K562 (cell line): ENCODE data around the gene PRKCB. TPM values are rescaled to one million over a fixed set of nuclear protein-coding genes. Genes with fewer than 3 reads are reported as not detected.

Experiments used
- CBFA2T3 ChIP-seq: fragments of 450-650 bp; IDR thresholded peaks from 2 replicates; pipeline ENCODE4 v1.6.1; 2017
- CTBP1 ChIP-seq: fragments of 450-650 bp; IDR thresholded peaks from 2 replicates; pipeline ENCODE4 v1.6.1; 2016; ENCODE audit warnings: borderline replicate concordance
- JUN ChIP-seq, 2 experiments: sonication (generic) in 1 of 2; formaldehyde crosslinking in 1 of 2; IDR thresholded peaks; 2 replicates each; pipeline versions ENCODE4 v1.6.1 to v1.8.0; 2012 to 2022; ENCODE audit warnings: borderline replicate concordance in 2 of 2, mild to moderate bottlenecking in 2 of 2, improper control_type of control experiment in 1 of 2, low read depth in 1 of 2, low read length in 1 of 2, missing genetic modification reagents in 1 of 2
- KDM1A ChIP-seq, 2 experiments: fragments of 450-650 bp; IDR thresholded peaks; 2 replicates each; pipeline ENCODE4 v1.6.1; 2016; ENCODE audit warnings: mild to moderate bottlenecking in 2 of 2
- MCM2 ChIP-seq: fragments of 450-650 bp; IDR thresholded peaks from 2 replicates; pipeline ENCODE4 v1.6.1; 2017; ENCODE audit warnings: low read depth, mild to moderate bottlenecking
- NBN ChIP-seq: fragments of 450-650 bp; IDR thresholded peaks from 2 replicates; pipeline ENCODE4 v1.6.1; 2016; ENCODE audit warnings: low read depth, mild to moderate bottlenecking
- TAL1 ChIP-seq: fragments of 450-650 bp; IDR thresholded peaks from 2 replicates; pipeline ENCODE4 v1.6.1; 2016; ENCODE audit warnings: mild to moderate bottlenecking
- polyA plus RNA-seq, 8 experiments: library from polyadenylated mRNA; depleted of rRNA in 4 of 8; stranded (reverse) in 5 of 8; unstranded in 3 of 8; fragments of >200 nt; fragmentation: Nextera tagmentation in 2 of 8; fragmentation: Illumina TruSeq in 1 of 8; extraction: Ambion mirVana in 2 of 8; extraction: Trizol in 1 of 8; gene quantifications; 2 replicates each; pipeline versions ENCODE4 v1.2.1 to v1.2.3, GENCODE V29; 2011 to 2014; ENCODE audit warnings: inconsistent platforms in 1 of 8, missing spikeins in 1 of 8
- total RNA-seq, 7 experiments: library from RNA; depleted of rRNA in 6 of 7; stranded (reverse); fragments of >200 nt in 6 of 7; fragmentation: Illumina TruSeq in 2 of 7; extraction: Trizol in 2 of 7; gene quantifications; 2 replicates each; pipeline versions ENCODE4 v1.2.1 to v1.2.3, GENCODE V29; 2011 to 2021; ENCODE audit warnings: low replicate concordance in 1 of 7
- TF ChIP-seq, protein P1 (sequence below): fragments of 200-400 bp; formaldehyde crosslinking; IDR thresholded peaks from 2 replicates; pipeline ENCODE4 v1.6.1; 2017; ENCODE audit warnings: mild to moderate bottlenecking, low read depth, low read length, moderate library complexity
- TF ChIP-seq, protein P2 (sequence below): IDR thresholded peaks from 3 replicates; pipeline ENCODE4 v1.6.1; 2011; ENCODE audit warnings: borderline replicate concordance, mild to moderate bottlenecking, moderate library complexity; ENCODE audit not compliant: insufficient read length; ENCODE audit errors: extremely low read depth
- TF ChIP-seq, protein P3 (sequence below): fragments of 450-650 bp; IDR thresholded peaks from 2 replicates; pipeline ENCODE4 v1.6.1; 2016; ENCODE audit warnings: mild to moderate bottlenecking

The PRKCB gene
- total and polyA plus RNA-seq, 9 of the 15 experiments (the other 6 are each of a cell fraction or from before 2014, with no cell fraction given), result 49.9 to 276 (median 148) TPM

DNA sequence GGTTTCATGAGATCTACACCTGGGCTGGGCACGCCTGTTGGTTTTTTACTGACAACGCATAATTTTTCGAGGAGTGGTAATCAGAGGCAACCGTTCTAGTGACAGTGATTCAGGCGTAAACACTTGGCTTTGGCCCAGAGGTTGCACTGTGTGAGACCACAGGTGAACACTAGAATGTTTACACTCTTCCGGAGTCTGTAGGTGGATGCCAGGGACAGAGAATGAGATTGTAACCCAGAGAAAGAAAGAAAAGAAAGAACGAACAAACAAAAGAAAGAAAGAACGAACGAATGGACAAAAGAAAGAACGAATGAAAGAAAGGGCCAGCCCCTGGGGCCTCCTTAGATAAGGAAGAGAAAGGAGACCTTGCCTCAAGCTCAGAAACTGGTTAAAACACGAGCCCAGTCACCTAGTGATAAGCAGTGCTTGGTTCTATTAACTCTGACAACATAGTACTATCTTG is 113.2 kb downstream of the PRKCB start (continued):
- TF ChIP-seq JUN (IDR thresholded peaks at IDR 0.05; ENCODE audit: borderline replicate concordance, low read depth, low read length), result no peak
- no peak for TF ChIP-seq JUN (CRISPR knock-in tag; IDR thresholded peaks at IDR 0.05; ENCODE audit: borderline replicate concordance)
- TF ChIP-seq TAL1, result peak; percentile 24
- no peak for TF ChIP-seq MCM2
- TF ChIP-seq KDM1A (IDR thresholded peaks at IDR 0.05), result peak; percentile 81 to 88
- TF ChIP-seq CBFA2T3, result peak; percentile 43; the same call in 1 of the 2 replicates
- TF ChIP-seq, protein P1, sequence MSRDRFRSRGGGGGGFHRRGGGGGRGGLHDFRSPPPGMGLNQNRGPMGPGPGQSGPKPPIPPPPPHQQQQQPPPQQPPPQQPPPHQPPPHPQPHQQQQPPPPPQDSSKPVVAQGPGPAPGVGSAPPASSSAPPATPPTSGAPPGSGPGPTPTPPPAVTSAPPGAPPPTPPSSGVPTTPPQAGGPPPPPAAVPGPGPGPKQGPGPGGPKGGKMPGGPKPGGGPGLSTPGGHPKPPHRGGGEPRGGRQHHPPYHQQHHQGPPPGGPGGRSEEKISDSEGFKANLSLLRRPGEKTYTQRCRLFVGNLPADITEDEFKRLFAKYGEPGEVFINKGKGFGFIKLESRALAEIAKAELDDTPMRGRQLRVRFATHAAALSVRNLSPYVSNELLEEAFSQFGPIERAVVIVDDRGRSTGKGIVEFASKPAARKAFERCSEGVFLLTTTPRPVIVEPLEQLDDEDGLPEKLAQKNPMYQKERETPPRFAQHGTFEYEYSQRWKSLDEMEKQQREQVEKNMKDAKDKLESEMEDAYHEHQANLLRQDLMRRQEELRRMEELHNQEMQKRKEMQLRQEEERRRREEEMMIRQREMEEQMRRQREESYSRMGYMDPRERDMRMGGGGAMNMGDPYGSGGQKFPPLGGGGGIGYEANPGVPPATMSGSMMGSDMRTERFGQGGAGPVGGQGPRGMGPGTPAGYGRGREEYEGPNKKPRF, result no peak
- TF ChIP-seq, protein P2, sequence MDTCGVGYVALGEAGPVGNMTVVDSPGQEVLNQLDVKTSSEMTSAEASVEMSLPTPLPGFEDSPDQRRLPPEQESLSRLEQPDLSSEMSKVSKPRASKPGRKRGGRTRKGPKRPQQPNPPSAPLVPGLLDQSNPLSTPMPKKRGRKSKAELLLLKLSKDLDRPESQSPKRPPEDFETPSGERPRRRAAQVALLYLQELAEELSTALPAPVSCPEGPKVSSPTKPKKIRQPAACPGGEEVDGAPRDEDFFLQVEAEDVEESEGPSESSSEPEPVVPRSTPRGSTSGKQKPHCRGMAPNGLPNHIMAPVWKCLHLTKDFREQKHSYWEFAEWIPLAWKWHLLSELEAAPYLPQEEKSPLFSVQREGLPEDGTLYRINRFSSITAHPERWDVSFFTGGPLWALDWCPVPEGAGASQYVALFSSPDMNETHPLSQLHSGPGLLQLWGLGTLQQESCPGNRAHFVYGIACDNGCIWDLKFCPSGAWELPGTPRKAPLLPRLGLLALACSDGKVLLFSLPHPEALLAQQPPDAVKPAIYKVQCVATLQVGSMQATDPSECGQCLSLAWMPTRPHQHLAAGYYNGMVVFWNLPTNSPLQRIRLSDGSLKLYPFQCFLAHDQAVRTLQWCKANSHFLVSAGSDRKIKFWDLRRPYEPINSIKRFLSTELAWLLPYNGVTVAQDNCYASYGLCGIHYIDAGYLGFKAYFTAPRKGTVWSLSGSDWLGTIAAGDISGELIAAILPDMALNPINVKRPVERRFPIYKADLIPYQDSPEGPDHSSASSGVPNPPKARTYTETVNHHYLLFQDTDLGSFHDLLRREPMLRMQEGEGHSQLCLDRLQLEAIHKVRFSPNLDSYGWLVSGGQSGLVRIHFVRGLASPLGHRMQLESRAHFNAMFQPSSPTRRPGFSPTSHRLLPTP, result no peak
- TF ChIP-seq, protein P3, sequence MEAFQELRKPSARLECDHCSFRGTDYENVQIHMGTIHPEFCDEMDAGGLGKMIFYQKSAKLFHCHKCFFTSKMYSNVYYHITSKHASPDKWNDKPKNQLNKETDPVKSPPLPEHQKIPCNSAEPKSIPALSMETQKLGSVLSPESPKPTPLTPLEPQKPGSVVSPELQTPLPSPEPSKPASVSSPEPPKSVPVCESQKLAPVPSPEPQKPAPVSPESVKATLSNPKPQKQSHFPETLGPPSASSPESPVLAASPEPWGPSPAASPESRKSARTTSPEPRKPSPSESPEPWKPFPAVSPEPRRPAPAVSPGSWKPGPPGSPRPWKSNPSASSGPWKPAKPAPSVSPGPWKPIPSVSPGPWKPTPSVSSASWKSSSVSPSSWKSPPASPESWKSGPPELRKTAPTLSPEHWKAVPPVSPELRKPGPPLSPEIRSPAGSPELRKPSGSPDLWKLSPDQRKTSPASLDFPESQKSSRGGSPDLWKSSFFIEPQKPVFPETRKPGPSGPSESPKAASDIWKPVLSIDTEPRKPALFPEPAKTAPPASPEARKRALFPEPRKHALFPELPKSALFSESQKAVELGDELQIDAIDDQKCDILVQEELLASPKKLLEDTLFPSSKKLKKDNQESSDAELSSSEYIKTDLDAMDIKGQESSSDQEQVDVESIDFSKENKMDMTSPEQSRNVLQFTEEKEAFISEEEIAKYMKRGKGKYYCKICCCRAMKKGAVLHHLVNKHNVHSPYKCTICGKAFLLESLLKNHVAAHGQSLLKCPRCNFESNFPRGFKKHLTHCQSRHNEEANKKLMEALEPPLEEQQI, result no peak
- peak; percentile 39; the same call in 1 of the 2 replicates for TF ChIP-seq NBN
- TF ChIP-seq CTBP1, result 0 out of 2 replicates have a peak, but pooled peaks have one; percentile 10
